NT2/D1 (cell line): ENCODE data around the gene MPL.

ENCODE experiments used
- DNase-seq: peaks from one replicate; pipeline ENCODE4 v3.0.0-alpha.2; 2011; ENCODE audit warnings: low read depth, low spot score
- H3K27me3 ChIP-seq: 2 replicates; pipeline ENCODE4 v1.6.0; 2011; ENCODE audit warnings: mild to moderate bottlenecking; ENCODE audit not compliant: insufficient read length, insufficient read depth
- H3K36me3 ChIP-seq: 2 replicates; pipeline ENCODE4 v1.6.1; 2011; ENCODE audit warnings: mild to moderate bottlenecking, low read length, mixed read lengths; ENCODE audit not compliant: insufficient read depth, insufficient read length
- H3K4me1 ChIP-seq: 2 replicates; pipeline ENCODE4 v1.5.1; 2011; ENCODE audit not compliant: insufficient read depth, insufficient read length
- H3K4me3 ChIP-seq: 2 replicates; pipeline ENCODE4 v1.5.1; 2011; ENCODE audit warnings: low read depth; ENCODE audit not compliant: insufficient read length
- H3K9ac ChIP-seq: 2 replicates; pipeline ENCODE4 v1.6.0; 2011; ENCODE audit warnings: low read depth; ENCODE audit not compliant: insufficient read length
- H3K9me3 ChIP-seq: 2 replicates; pipeline ENCODE4 v1.5.1; 2011; ENCODE audit warnings: mild to moderate bottlenecking, low read length; ENCODE audit not compliant: insufficient read depth
- SUZ12 ChIP-seq: IDR thresholded peaks from 2 replicates; pipeline ENCODE4 v1.6.1; 2011; ENCODE audit not compliant: insufficient read length, insufficient read depth; ENCODE audit errors: extremely low read depth
- YY1 ChIP-seq: IDR thresholded peaks from 2 replicates; pipeline ENCODE4 v1.6.1; 2011; ENCODE audit not compliant: insufficient read length, insufficient read depth
- ZNF274 ChIP-seq: IDR thresholded peaks from 2 replicates; pipeline ENCODE4 v1.6.1; 2011; ENCODE audit warnings: mild to moderate bottlenecking, low read depth, low read length

The MPL gene

DNA sequence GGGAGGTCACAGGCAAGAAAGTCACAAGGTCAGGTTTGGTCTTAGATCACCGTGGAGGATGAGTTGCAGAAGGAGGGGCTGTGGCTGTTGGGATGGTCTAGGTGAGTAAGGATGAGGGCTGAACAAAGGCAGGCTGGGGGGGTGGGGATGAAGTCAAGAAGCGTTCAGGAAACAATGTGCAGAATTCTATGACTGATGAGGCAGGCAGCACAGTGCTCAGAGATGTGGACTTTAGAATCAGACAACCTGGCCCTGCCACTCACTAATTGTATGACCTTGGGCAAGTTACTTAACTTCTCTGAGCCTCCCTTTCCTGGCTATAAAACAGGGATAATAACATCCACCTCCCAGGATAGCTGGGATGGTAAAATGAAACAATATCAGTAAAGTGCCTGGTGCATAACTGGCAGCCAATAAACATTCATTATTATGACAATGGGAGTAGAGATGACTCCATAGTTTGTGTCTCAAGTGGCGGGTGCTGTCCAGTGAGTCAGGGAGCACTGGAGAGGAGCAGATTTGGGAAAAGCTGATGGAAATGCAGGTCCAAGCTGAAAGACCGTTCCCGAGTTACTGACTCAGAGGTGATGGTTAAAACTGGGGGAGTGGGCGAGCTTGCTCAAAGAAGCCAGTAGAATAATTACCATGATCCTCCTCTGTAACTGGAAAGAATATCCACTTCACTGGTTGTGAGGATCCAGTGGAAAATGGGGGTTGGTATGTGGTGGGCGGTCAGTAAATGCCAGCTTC, 34.7 kb upstream of the MPL start:
- no peak overlapping the region for H3K4me3 ChIP-seq
- H3K9me3 ChIP-seq, result no peaks in the 10 kb centered on the region
- no peaks in the 10 kb centered on the region for H3K36me3 ChIP-seq
- no peak for TF ChIP-seq ZNF274
- no peak for TF ChIP-seq YY1
- no peak for TF ChIP-seq SUZ12
- no peak for DNase-seq
- peaks cover 38% of the 10 kb centered on the region for H3K4me1 ChIP-seq
- H3K9ac ChIP-seq, result no peak overlapping the region
- no peaks in the 10 kb centered on the region for H3K27me3 ChIP-seq

GRCh38 chr1:43303471-43304313, 33.9 kb upstream of the MPL start:
- Histone ChIP-seq H3K9me3 (no peaks in the 10 kb centered on the region), H3K4me1 (peaks cover 38% of the 10 kb centered on the region), H3K4me3 (no peak overlapping the region), H3K27me3 (no peaks in the 10 kb centered on the region), H3K9ac (no peak overlapping the region), H3K36me3 (no peaks in the 10 kb centered on the region)
- TF ChIP-seq YY1 (no peak), SUZ12 (no peak), ZNF274 (no peak)
- DNase-seq, result no peak

- peaks cover 36% of the 10 kb centered on the region for H3K4me1 ChIP-seq
- H3K27me3 ChIP-seq, result no peaks in the 10 kb centered on the region
- H3K4me3 ChIP-seq, result no peak overlapping the region
- DNase-seq, result no peak
- H3K9ac ChIP-seq, result no peak overlapping the region
- no peak for TF ChIP-seq SUZ12
- no peaks in the 10 kb centered on the region for H3K36me3 ChIP-seq
- H3K9me3 ChIP-seq, result no peaks in the 10 kb centered on the region
Observed at GRCh38 chr1:43304314-43304681, 33.3 kb upstream of the MPL start.

GRCh38 chr1:43304771-43305300, 32.8 kb upstream of the MPL start:
- H3K9me3 ChIP-seq, result no peaks in the 10 kb centered on the region

GRCh38 chr1:43305461-43305860, 32.2 kb upstream of the MPL start:
- Histone ChIP-seq H3K27me3 (no peaks in the 10 kb centered on the region), H3K4me3 (no peak overlapping the region), H3K4me1 (peaks cover 26% of the 10 kb centered on the region), H3K9me3 (no peaks in the 10 kb centered on the region), H3K36me3 (no peaks in the 10 kb centered on the region), H3K9ac (no peak overlapping the region)
- DNase-seq, result no peak
- TF ChIP-seq SUZ12 (no peak), YY1 (no peak), ZNF274 (no peak)

More at GRCh38 chr1:43304771-43305300, 32.8 kb upstream of the MPL start:
- Histone ChIP-seq H3K36me3 (no peaks in the 10 kb centered on the region), H3K27me3 (no peaks in the 10 kb centered on the region), H3K4me1 (peaks cover 31% of the 10 kb centered on the region), H3K9ac (no peak overlapping the region), H3K4me3 (no peak overlapping the region)
- TF ChIP-seq ZNF274 (no peak), SUZ12 (no peak), YY1 (no peak)
- no peak for DNase-seq

DNA sequence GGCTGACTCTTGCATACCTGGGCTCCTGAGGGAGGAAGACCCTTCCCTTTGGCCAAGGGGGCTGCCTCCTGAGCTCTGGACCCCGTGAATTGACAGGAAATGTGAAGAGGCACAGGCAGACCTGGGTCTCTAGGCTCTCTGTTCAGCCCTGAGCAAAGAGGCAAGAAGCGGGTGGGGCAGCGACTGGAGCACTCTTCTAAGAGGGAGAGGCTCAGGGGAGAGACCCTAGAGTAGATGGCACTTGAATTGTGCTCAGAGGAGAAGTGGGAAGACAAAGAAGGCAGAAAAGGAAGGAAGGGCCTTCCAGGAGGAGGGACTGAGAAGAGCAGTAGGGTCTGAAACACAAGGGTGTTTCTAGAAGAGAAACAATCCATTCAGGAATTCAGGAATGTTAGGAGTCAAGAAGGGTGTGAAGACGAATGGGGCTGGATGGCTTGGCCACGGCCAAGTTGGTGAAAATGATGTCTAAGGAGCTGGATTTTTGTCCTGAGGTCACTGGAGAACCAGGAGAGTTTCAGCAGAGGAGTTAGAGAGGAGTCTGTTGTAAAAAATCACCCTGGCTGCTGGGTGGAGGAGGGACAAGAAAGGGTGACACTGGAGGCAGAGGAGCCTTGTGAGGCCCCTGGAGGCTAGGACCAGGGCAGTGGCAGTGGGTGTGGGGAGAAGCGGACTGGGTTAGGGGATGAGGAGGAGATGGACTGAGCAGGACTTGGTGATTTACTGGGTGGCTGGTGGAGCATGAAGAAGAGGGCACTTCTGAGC, 31.5 kb upstream of the MPL start:
- H3K27me3 ChIP-seq, result no peaks in the 10 kb centered on the region
- H3K9ac ChIP-seq, result no peak overlapping the region
- H3K4me3 ChIP-seq, result no peak overlapping the region
- no peaks in the 10 kb centered on the region for H3K9me3 ChIP-seq
- TF ChIP-seq YY1, result no peak
- no peak for TF ChIP-seq ZNF274
- TF ChIP-seq SUZ12, result no peak
- peaks cover 26% of the 10 kb centered on the region for H3K4me1 ChIP-seq
- no peak for DNase-seq
- H3K36me3 ChIP-seq, result no peaks in the 10 kb centered on the region
